Cerebellar nuclear complex (tissue), 1 donor: ENCODE measurements around the gene NEDD8.

ENCODE experiments used
- DNase-seq, 2 experiments: peaks; one replicate each; lab custom pipeline; 2025; lab: John Stamatoyannopoulos, UW

The NEDD8 gene

DNA sequence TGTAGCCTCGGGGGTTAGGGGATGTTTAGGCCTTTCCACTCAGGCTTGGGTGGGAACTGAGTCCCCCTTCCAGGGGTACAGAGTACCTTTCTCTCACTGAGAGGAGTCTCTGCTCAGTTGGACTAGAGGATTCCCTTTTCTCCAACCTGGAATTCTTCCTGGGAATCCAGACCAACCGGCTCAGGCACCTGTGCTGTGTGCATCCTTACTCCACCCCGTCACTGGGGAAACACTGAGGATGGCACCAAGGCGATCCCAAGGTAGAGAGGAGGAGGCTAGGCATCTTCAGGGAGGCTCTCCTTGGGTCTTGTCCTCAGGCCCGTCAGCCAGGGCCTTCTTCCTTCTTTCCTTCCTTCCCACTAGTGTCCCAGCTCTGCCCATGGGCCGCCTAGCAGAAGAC is 31.7 kb upstream of the NEDD8 start:
- no peak for DNase-seq

DNA sequence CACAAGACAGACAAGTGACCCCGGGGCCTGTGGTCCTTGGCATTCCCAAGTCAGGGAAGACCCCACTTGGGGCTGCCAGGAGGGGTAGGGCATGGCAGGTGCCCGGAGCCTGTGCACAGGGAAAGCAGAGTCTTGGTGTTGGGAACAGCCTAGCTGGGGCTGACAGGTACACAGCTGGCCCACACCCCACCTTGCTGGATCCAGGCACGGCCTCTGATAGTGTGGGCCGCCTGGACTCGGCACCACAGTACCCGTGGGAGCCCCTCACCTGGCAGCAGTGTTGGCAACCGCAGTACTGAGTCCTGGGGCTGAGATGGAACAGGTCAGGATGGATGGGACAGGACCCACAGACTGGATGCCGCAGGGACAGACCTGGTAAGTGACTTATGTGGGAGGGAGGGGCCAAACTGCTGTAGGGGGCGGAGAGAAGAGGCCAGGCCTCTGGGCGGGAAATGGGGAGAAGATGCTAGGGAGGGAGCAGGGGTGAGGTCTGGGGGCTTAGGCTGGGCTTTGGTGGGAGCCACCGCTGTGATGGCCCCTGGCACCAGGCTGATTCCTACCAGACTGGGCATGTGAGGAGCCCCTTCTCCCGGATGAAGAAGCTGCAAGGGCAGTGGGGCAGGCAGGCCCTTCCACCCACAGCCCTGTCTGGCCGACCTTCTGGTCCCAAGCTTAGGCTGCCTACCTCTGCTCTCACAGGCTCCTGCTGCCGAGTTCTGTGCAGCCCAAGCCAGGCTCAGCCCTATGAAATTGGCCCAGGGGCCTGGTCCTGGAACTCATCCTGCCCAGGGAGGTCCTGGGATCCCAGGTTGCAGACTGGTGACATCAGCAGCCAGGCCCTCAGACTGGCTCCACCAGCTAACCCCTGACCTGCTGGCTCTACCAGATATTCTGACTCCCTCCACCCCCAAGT is 30.9 kb upstream of the NEDD8 start, which contains the start of gene TGM1:
Gene TGM1 (minus strand): TSS at position 357 of the 913 bp plus-strand sequence. CDS start 825 bp downstream, outside the sequence.
- no peak for DNase-seq

DNA sequence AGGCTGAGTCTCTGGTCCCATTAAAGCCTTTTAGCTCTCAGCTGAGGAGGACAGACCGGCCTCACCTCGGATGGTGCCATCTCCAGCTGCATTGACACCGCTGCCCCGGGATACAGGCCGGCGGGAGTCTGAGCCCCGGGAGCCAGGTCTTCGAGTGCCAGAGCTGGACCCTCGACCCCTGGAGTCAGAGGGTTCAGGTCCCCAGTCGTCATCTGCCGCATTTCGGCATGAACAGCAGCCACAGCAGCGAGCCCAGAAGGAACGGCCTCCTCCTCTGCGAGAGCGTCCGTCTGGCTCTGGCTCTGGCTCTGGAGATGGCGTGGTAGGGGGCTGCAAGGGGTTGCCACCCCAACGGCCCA is 29.8 kb upstream of the NEDD8 start:
- no peak for DNase-seq

DNA sequence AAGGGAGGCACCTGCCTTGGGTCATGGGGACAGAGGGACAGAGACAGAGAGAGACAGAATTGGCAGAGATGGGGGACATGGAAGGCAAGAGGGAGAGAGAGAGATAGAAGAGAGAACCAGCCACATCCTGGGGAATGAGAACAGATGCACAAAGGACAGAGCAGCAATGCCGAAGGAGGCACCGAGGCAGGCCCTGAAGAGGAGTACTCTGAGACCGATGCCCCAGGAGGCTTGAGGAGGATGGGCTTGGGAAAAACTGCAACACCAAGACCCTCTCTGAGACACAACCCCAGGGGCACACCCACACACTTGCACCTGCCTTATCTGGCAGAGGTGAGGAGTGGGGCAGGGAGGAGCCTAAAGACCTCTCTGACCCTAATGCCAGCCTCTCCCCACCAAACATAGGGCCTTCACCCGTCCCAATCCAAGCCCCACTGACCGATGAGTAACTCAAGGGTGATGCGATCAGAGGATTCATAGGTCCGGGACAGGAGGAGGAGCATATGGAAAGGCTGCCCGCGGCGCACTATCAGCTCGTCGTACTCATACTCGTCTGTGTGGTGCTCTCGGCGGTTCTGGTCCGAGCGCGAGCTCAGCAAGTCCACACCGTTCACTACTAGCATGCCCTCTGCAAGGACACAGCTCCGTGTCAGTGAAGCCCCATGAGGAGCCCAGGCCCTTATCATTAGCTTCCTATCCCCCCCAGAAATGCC is 29.2 kb upstream of the NEDD8 start:
- DNase-seq = no peak

DNA sequence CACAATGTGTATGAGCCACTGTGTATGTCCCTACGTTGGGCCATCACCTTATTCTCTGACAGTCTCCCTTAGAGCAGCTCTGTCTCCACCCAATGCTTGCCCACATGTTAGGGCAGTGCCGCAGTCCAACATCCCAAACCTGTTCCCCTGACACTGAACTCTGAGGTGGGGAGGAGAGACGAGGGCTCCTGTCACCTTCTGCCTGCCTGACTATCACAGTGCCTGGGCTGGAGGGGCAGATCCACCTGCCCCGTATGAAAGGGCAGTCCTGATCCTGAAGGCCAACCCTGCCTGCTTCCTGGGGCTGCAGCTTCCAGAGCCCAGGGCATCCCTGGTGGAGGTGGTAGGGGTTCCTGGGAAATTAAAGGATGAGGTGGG is 28.6 kb upstream of the NEDD8 start:
- no peak for DNase-seq

DNA sequence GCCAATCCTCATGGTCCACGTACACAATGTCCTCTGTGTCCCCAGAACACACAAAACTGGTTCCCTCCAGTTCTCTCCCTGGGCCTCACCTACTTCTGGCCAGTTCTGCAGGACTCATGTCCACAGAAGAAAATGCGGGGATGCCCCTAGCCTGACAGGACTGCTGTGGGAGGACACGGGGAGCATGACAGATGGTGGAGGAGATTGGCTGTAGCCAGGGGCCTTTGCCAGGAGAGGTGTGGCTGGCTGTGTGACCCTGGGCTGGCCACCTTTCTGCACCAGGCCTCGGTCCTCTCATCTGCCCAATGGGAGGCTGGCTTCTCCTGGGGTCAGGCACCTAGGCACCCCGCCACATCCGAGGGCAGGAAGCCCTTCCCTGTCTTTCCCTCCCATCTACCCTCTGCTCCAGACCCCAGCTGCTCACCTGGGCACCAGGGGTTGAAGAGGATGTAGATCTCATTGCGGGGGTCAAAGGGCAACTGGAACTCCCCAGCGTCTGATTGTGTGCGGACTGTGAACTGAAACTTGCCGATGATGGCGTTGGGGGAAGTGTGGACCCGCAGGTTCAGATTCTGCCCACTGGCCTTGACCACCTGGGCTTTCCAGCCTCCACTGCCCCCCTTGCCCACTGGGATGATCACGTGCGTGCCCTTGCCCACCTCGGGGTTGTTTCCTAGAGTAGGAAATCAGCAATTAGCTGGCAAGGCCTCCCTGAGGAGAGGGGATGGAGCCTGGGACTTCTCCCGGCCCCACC is 28.0 kb upstream of the NEDD8 start:
- no peak for DNase-seq

DNA sequence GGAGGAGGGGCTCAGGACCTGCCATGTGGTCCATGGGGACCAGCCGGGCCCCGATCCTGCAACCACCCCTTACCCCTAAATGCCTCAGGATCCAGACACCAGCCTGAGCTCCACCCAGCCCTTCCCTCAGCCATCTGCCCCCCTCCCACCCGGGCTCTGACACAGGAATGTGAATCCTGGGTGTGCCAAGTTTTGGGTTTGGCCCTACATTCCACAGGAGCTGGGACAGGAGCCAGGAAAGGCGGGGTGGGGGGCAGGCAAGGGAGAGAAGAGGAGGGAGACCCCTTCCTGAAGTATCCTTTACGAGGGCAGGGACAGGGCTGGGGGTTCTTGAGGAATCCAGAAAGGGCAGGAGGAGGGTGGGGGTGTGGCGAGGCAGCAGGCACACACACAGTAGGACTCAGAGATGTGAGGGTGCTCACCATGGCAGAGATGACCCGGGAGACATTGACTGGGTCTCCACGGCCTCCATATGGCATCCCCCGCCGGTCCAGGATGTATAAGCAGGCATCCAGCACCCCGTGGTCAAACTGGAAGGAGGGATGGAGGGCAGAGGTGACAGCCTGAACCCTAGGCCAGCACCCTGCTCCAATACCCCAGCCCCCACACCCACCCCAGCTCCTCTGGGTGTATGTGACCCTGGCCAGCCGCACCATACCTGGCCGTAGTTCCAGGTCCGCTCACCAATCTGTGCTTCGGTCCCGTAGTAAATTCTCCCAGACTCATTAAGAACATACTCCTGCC is 27.3 kb upstream of the NEDD8 start:
- no peak for DNase-seq

DNA sequence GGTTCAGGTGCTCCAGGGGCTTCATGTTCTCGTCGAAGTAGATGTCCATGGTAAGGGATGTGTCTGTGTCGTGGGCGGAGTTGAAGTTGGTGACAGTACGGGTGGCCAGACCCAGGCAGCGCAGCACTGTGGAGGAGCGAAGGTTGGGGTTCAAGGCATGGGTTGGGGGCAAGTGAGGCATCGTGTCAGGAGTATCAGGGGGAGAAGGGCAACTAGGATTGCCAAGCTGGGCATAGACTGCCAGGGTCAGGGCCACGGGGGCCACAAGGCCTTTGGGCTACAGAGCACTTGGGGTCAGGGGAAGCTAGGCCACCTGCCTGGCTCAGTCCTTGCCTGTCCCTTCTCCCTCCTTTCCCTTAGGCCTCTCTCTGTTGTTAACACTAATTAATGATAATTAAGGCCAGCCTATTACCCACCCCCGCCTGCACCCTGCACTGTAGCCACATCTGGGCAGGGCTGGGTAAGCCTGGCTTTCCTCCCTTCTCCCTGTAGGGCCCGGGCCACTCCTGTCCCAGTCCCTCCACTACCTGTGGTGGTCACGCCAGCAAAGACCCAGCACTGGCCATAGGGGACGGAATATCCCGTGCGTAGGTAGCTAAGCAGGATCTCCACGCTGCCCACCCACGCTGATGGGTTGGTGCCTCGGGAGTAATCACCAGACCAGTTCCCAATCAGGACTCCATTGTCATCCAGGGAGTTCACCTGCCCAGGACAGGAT is 26.5 kb upstream of the NEDD8 start:
- no peak for DNase-seq

DNA sequence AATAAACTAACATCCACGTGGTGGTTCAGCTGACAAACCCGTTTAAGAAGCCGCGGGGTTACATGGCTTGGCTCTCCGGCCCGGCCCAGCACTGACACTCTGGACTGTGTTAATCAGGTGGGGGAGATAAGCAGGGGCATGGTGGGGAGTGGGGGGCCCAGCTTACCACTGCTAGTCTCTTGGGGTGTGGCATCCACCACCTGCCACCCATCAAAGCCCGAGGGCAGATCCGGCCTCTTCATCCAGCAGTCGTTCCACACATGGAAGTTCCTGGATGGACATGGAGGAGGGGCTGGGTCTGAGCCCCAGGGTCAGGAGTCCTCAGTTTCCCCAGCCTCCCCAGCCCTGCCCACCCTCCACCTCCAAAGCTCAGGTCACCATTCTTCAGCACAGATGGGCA is 26.0 kb upstream of the NEDD8 start:
- DNase-seq = no peak

DNA sequence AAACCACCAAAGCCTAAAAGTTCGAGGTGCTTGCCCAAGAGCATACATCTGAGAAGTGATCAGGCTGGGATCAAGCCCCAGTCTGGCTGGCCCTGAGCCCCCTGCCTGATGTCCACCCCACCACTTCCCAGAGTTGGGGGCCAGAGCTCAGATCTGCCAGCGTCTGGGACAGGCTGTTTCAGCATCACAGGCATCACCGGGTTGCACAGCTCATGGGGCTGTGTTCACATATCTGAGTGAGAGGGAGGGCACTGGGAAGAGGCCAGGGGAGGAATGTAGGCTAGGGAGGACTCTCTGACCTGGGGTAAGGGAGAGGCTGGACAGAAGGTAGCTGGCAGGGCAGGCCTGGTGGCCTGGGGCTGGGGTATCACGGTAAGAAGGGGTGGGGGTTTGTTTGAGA is 24.8 kb upstream of the NEDD8 start:
- no peak for DNase-seq

DNA sequence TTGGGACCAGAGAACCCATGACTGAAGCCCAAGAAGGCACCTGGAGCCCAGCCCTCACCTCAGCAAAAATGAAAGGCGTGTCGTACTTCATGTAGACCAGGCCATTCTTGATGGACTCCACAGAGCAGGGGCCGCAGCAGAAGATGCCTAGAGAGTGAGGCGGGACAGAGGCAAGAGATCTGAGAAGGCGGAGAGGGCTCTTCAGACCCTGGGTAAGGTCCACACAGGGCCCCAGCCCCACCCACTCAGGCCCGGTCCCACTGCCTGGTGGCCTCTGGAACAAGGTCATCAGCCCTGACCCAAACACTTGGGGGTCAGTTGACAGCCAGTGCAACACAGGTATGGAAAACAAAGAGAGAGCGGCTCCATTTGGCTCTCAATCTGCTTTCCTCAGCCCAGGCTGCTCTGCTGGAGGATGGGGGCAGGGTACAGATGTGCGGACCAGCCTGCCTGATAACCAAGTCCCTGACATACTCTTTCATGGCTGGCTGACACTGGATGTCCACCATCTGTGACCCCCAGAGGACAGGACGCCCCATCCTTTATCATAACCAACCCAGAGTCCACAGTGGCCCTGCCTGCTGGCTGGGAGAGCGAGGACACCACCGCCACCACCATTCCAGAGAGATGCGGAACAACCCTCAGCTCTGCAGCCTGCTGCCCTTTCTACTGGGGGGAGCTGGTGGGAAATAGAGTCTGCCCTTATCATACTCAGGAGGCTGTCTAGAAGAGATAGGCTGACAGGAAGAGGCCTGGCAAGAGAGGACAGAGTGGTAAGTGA is 24.0 kb upstream of the NEDD8 start:
- DNase-seq = no peak

DNA sequence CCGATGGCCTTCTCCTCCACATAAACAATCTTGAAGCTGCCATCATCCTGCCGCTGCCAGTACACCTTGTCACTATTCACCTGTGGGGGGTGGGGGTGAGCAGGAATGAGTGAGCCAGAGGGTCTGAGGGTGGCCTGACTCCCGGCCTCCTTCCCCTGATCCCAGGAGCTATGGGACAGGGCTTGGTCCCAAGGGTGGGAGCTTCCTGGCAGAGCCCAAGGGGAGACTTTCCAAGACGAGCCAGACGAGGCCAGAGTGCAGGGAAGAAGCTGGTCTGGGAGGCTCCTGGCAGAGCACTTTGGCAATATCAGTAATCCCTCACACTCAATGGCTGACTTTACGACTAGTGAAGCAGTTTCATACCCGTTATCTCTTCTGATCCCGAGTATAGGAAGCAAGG is 23.3 kb upstream of the NEDD8 start:
- DNase-seq = no peak

DNA sequence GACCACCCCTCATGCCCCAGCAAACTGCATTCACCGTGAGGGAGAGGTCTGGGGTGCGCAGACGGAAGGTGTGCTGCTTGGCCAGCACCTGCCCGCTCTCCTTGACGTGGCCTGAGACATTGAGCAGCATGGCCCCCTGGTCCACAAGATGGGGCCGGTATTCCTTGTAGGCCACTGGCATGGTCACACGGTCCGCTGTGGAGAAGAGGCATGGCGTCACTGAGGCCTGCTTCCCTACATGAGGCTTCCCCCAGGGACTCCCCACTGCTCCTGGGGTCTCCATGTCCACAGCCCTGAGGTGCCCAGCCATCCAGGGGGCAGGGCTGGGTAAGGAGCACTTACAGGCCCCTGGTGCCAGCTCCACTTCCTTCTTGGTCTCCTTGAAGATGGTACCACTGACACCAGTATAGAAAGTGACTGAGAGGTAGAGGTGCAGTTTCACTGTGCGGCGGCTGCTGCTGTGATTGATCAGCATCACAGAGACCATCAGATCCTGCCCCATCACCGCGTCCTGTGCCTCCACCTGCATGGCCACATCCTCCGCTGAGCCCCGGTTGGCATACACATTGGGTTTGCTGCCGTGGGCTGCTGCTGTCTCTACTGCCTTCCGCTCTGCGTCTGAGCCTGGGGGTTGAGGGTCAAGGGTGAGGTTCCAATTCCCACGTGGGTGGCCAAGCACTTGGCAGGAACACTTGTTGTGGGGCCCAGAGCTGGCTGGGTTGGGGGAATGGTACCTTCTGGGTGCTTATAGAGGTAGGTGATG is 22.6 kb upstream of the NEDD8 start:
- no peak for DNase-seq

DNA sequence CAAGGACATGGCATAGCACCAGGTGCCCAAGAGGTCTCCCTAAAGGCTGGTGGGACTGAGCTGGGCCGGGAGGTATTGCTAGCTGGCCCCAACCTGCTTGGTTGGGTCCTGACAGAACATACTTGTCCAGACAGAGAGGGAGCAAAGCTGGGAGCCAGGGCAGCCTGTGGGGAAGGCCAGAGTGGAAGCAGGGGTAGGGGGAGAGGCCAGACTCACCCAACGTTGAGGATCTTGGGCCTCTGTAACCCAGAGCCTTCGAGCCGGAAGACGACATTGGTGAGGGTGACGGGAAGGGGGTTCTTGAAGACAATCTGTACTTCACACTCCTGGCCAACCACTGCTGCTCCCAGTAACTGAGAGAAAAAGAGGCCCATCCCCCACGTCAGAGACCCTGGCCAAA is 21.8 kb upstream of the NEDD8 start:
- no peak for DNase-seq

DNA sequence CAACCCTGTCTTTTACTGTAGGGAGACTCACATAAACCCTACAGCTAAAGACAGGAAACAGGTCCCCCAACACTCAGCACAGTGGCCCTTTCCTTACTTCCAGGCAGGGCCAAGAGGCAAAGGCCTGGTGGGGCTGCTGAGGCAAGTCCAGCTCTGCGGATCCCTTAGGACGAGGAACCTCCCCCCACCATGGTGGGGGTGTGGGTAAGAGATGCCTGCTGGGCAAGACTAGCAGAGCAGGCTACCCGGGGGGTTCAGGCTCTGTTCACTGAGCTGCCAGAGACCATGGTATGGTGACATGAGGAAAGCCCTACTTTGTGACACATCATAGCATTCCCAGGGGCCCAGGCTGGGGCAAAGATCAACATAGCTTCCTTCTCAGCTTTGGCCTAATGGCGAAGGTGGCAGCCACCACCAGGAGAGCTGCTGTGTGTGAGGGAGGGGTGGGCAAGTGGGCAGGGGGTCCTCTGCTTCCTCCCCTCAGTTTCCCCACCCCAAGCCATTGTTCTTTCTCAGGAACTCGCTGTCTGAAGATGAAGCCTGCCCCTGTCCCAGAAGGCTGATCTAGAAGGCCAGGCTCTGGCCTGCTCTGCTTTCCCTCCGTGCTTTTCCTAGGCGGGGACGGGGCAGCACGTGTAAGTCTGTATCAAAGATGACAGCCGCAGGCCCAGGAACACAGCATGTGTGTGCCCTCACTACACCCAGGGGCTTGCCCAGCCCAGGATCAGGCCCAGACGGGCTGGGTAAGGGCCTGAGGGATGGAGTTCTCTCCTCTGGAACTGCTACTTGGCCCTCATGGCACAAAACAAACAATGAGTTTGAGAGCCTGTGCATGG is 20.3 kb upstream of the NEDD8 start:
- no peak for DNase-seq

DNA sequence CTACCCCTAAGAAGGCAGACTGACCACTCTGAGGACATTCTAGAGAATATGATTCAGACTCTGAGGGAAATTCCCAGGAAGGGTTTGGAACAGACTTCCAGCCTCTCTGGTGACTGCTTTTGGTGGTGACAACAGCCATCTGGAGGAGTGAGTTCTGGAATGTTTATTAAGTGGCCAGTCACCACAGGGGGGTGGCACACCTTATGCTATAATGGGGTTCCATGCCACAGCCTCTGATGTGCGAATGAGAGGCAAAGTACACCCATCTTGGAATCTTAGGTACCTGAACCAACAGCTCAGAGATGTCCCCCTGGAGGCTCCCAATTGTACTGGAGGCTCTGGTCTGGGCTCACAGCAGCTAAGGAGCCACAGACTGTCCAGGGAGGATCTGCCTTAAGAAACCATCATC is 19.7 kb upstream of the NEDD8 start:
- DNase-seq = no peak

DNA sequence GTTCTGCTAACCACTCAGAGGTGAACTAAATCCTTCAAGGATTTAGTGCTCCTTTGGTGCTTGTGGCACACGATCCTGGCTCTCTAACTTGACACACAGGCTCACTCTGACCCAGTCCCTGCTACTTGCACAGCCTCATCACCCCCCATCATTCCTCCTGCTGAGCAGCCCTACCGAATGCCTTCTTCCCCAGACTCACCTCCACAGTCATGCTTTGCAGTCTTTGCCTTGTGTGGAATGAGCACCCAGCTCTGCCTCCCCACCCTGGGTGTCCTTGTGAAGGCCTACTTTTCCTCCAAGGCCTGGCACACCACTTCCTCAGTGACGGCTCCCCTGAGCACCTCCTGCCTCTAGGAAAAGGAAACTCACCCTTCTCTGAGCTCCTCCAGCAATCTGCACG is 18.2 kb upstream of the NEDD8 start:
- no peak for DNase-seq

DNA sequence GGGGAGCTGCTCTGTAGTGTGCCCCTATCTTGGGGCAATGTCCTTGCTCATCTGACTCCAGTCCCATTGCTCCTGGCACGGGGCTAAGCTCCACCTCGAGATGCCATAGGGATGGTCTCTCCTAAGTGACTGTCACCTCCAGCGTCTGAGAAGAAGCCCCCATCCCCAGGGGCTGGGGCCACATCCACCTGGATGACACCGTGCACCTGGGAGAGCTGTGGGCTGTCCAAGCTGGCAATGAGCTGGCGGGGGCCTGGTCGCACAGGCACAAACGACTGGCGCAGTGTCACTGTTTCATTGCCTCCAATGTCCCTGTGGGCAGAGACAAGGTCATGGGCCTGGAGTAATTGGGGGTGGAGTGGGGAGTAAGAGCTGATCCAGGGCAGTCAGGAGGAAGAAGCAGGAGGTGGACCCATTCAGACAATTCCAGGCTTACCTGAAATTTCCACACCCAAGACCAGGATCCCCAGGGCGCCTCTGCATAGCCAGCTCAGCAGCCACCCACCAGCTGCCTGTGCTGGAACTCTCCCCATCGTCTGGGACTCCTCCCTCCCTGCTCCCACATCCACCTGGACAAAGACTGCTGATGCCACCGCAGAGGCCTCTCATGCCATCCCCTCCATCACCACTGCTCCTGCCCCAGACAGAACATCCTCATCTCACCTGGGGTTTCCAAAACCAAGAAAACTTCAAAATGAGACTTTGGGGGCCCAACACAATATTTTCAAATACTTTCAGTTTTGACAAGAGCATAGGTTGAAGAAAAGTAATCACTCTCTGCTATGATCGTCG is 17.3 kb upstream of the NEDD8 start:
- no peak for DNase-seq
